ENCODE measurements around the gene CYFIP1.

CYFIP1 gene

DNA sequence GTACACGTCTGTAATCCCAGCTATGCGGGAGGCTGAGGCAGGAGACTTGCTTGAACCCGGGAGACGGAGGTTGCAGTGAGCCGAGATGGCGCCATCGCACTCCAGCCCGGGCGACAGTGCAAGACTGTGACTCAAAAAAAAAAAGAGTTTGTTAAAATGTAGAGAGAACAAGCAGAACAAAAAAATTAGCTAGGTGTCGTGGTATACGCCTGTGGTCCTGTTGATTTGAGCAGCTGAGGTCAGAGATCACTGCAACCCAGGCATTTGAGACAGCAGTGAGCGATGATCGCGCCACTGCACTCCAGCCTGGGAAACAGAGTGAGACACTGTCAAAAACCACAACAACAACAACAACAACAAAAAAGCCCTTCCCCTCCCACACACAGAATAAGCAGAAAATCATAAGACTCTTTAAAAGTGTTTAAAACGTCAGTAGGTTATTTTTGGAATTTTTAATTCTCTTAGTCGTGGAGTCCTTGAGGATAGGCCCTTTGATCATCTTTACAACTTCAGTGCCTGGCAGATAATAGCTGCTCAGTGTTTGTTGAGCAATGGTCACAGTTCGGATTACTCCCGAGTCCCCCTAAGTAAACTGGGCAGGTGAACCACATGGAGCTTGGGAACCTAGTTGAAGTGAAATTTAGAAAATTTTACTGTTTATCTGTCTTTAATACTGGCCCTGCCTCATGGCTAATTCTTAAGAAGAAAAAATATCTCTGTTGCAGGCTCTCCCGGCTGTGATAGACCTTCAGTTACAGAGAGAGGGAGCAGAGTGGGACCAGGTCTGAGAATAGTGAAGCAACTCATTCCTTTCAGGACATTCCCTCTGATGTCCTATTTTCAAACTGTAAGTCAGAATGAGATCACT is 135.5 kb downstream of the CYFIP1 start:
- Histone ChIP-seq H3K27ac (ENCODE audit: extremely low read depth, low read depth, low read length) (peak overlapping the region; percentile 22; the same call in 1 of the 2 replicates), H3K9me3 (ENCODE audit: control insufficient read depth, insufficient read depth, low read depth, low read length) (no peaks in the 10 kb centered on the region), H3K36me3 (ENCODE audit: control insufficient read depth in 2 of 2, insufficient read depth in 1 of 2, low read length in 2 of 2) (peaks cover 12 to 44% of the 10 kb centered on the region in 2 experiments; a peak in 2 of 3 replicates), H3K4me3 (ENCODE audit: low read depth, low read length) (no peak overlapping the region), H3K4me1 (ENCODE audit: control insufficient read depth, insufficient read depth, low read length) (peaks cover 16% of the 10 kb centered on the region)
- TF ChIP-seq ZNF677 (tag by site-specific recombination; IDR thresholded peaks at IDR 0.05) = no peak
- TF ChIP-seq GLI2 (tag by site-specific recombination; IDR thresholded peaks at IDR 0.05; ENCODE audit: borderline replicate concordance, low read depth) = no peak
- no peak for TF ChIP-seq ZNF132 (tag by site-specific recombination; IDR thresholded peaks at IDR 0.05; ENCODE audit: borderline replicate concordance)
- TF ChIP-seq KLF17 (tag by site-specific recombination; IDR thresholded peaks at IDR 0.05) = no peak
- TF ChIP-seq HOXD13 (CRISPR knock-in tag; IDR thresholded peaks at IDR 0.05; ENCODE audit: borderline replicate concordance) = no peak
- TF ChIP-seq ZNF837 (tag by site-specific recombination; IDR thresholded peaks at IDR 0.05) = no peak
- TF ChIP-seq KLF8 (tag by site-specific recombination; IDR thresholded peaks at IDR 0.05) = no peak
- no peak for TF ChIP-seq ZSCAN16 (tag by site-specific recombination; IDR thresholded peaks at IDR 0.05)
- TF ChIP-seq ZNF555 (tag by site-specific recombination; conservative IDR thresholded peaks at IDR 0.05) = no peak
- TF ChIP-seq ZNF350 (tag by site-specific recombination; IDR thresholded peaks at IDR 0.05) = no peak
- ChIA-PET POLR2A (no interaction called here), CTCF (interaction anchor here (0.6 kb wide), 1 partner anchor 107 kb away, joined by 3 read pairs; no protein-coding TSS in a partner anchor)

DNA sequence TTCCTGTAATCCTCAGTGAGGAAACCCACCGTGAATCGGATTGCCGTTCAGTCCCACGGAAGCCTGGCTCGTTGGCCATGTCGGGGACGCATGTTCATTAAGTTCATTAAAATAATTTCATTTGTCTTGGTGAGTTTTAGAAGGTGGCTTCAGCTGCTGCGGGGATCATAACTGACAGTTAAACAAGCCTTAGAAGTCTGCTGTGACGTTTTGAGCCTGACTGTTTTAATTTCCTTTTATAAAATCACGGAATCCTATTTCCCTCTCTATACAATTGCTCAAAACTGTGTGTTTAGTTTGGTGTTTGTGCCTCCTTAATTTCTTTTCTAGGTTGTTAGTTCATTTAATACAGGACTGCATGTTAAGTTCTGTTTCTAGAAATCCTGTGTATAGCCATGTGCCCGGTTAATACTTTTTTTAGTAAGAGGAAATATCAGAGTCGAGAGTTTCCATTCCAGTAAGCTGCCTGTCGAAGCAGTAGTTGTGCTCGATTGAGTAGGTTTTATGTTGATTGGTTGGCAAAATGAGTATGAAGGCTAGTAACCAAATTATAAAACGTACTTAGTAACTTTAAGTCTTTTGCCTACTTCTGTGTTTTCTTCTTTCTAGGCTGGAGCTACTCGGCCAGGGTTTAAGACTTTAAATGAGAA is 141.0 kb downstream of the CYFIP1 start:
- ChIA-PET CTCF (interaction anchor here (0.6 kb wide), 1 partner anchor 809 kb away, joined by 5 read pairs; no protein-coding TSS in a partner anchor), POLR2A (interaction anchor here (0.7 kb wide), 1 partner anchor 19 kb away, joined by 3 read pairs; no protein-coding TSS in a partner anchor)
- Histone ChIP-seq H3K36me3 (ENCODE audit: control insufficient read depth in 2 of 2, insufficient read depth in 1 of 2, low read length in 2 of 2) (peaks cover 0 to 13% of the 10 kb centered on the region in 2 experiments; a peak in 2 of 3 replicates), H3K9me3 (ENCODE audit: control insufficient read depth, insufficient read depth, low read depth, low read length) (no peaks in the 10 kb centered on the region), H3K27ac (ENCODE audit: extremely low read depth, low read depth, low read length) (peak overlapping the region; percentile 88), H3K4me1 (ENCODE audit: control insufficient read depth, insufficient read depth, low read length) (peaks cover 3% of the 10 kb centered on the region), H3K4me3 (ENCODE audit: low read depth, low read length) (peak overlapping the region; percentile 90)
- TF ChIP-seq ZNF707 (tag by site-specific recombination; IDR thresholded peaks at IDR 0.05) (no peak), ZNF701 (tag by site-specific recombination; IDR thresholded peaks at IDR 0.05) (no peak), SP7 (tag by site-specific recombination; IDR thresholded peaks at IDR 0.05) (no peak), ZNF624 (tag by site-specific recombination; IDR thresholded peaks at IDR 0.05) (no peak), ZNF514 (tag by site-specific recombination; IDR thresholded peaks at IDR 0.05) (no peak), ZNF202 (tag by site-specific recombination; IDR thresholded peaks at IDR 0.05; ENCODE audit: borderline replicate concordance) (no peak), KLF9 (tag by site-specific recombination; IDR thresholded peaks at IDR 0.05; ENCODE audit: low read depth) (no peak), PRDM1 (tag by site-specific recombination; IDR thresholded peaks at IDR 0.05) (no peak), SP2 (tag by site-specific recombination; IDR thresholded peaks at IDR 0.05) (no peak), ZNF423 (tag by site-specific recombination; IDR thresholded peaks at IDR 0.05) (no peak), KLF10 (tag by site-specific recombination; IDR thresholded peaks at IDR 0.05) (no peak), ZBTB21 (tag by site-specific recombination; IDR thresholded peaks at IDR 0.05) (no peak), ZNF585B (tag by site-specific recombination; IDR thresholded peaks at IDR 0.05) (no peak), ZNF114 (tag by site-specific recombination; IDR thresholded peaks at IDR 0.05) (no peak), ZNF785 (tag by site-specific recombination; IDR thresholded peaks at IDR 0.05) (no peak), ZNF473 (tag by site-specific recombination; IDR thresholded peaks at IDR 0.05) (no peak)
- TF ChIP-seq, protein P1, sequence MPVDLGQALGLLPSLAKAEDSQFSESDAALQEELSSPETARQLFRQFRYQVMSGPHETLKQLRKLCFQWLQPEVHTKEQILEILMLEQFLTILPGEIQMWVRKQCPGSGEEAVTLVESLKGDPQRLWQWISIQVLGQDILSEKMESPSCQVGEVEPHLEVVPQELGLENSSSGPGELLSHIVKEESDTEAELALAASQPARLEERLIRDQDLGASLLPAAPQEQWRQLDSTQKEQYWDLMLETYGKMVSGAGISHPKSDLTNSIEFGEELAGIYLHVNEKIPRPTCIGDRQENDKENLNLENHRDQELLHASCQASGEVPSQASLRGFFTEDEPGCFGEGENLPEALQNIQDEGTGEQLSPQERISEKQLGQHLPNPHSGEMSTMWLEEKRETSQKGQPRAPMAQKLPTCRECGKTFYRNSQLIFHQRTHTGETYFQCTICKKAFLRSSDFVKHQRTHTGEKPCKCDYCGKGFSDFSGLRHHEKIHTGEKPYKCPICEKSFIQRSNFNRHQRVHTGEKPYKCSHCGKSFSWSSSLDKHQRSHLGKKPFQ (tag by site-specific recombination; IDR thresholded peaks at IDR 0.05) = no peak
- TF ChIP-seq, protein P2, sequence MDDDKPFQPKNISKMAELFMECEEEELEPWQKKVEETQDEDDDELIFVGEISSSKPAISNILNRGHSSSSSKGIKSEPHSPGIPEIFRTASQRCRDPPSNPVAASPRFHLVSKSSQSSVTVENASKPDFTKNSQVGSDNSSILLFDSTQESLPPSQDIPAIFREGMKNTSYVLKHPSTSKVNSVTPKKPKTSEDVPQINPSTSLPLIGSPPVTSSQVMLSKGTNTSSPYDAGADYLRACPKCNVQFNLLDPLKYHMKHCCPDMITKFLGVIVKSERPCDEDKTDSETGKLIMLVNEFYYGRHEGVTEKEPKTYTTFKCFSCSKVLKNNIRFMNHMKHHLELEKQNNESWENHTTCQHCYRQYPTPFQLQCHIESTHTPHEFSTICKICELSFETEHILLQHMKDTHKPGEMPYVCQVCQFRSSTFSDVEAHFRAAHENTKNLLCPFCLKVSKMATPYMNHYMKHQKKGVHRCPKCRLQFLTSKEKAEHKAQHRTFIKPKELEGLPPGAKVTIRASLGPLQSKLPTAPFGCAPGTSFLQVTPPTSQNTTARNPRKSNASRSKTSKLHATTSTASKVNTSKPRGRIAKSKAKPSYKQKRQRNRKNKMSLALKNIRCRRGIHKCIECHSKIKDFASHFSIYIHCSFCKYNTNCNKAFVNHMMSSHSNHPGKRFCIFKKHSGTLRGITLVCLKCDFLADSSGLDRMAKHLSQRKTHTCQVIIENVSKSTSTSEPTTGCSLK (tag by site-specific recombination; IDR thresholded peaks at IDR 0.05) = no peak
- TF ChIP-seq, protein P3, sequence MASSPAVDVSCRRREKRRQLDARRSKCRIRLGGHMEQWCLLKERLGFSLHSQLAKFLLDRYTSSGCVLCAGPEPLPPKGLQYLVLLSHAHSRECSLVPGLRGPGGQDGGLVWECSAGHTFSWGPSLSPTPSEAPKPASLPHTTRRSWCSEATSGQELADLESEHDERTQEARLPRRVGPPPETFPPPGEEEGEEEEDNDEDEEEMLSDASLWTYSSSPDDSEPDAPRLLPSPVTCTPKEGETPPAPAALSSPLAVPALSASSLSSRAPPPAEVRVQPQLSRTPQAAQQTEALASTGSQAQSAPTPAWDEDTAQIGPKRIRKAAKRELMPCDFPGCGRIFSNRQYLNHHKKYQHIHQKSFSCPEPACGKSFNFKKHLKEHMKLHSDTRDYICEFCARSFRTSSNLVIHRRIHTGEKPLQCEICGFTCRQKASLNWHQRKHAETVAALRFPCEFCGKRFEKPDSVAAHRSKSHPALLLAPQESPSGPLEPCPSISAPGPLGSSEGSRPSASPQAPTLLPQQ (tag by site-specific recombination; IDR thresholded peaks at IDR 0.05) = no peak

Data from HEK293 (cell line).